Endodermal cell (in vitro differentiated cells): ENCODE results near the gene TMEM238L. TPM values are rescaled to one million over a fixed set of nuclear protein-coding genes. Genes with fewer than 3 reads are reported as not detected.

Experiments
- DNase-seq: peaks from one replicate; pipeline ENCODE4 v3.0.0-alpha.2; 2017
- H3K27ac ChIP-seq: 2 replicates; pipeline ENCODE4 v1.5.1; 2013; ENCODE audit warnings: mild to moderate bottlenecking, low read depth, low read length, moderate library complexity
- H3K27me3 ChIP-seq: 2 replicates; pipeline ENCODE4 v1.6.1; 2013; ENCODE audit warnings: mild to moderate bottlenecking, low read length, moderate library complexity; ENCODE audit not compliant: insufficient read depth, control insufficient read depth, poor library complexity, severe bottlenecking
- H3K36me3 ChIP-seq: 2 replicates; pipeline ENCODE4 v1.7.0; 2013; ENCODE audit warnings: mild to moderate bottlenecking, low read length, moderate library complexity; ENCODE audit not compliant: control insufficient read depth, insufficient read depth
- H3K4me1 ChIP-seq: one replicate; pipeline ENCODE4 v1.7.0; 2013; ENCODE audit warnings: low read length; ENCODE audit not compliant: control insufficient read depth, insufficient read depth
- H3K4me3 ChIP-seq: 2 replicates; pipeline ENCODE4 v1.5.1; 2013; ENCODE audit warnings: mild to moderate bottlenecking, low read length, moderate library complexity
- H3K9ac ChIP-seq: 2 replicates; pipeline ENCODE4 v1.6.1; 2013; ENCODE audit warnings: mild to moderate bottlenecking, low read length, moderate library complexity; ENCODE audit not compliant: poor library complexity, severe bottlenecking; ENCODE audit errors: extremely low read depth
- H3K9me3 ChIP-seq: 2 replicates; pipeline ENCODE4 v1.6.1; 2013; ENCODE audit warnings: mild to moderate bottlenecking, low read length, moderate library complexity; ENCODE audit not compliant: control insufficient read depth
- H3K27ac Mint-ChIP-seq: 2 replicates; pipeline ENCODE4 v1.8.0; 2020; ENCODE audit warnings: mixed read lengths
- H3K27me3 Mint-ChIP-seq: 2 replicates; pipeline ENCODE4 v1.8.0; 2021; ENCODE audit warnings: mild to moderate bottlenecking, mixed read lengths; ENCODE audit not compliant: insufficient read depth
- H3K36me3 Mint-ChIP-seq: 2 replicates; pipeline ENCODE4 v1.8.0; 2020; ENCODE audit warnings: low read depth, mixed read lengths
- H3K4me1 Mint-ChIP-seq: 2 replicates; pipeline ENCODE4 v1.8.0; 2020; ENCODE audit warnings: mixed read lengths
- H3K4me3 Mint-ChIP-seq: 2 replicates; pipeline ENCODE4 v1.8.0; 2020; ENCODE audit warnings: mild to moderate bottlenecking, moderate library complexity, mixed read lengths
- H3K9me3 Mint-ChIP-seq: 2 replicates; pipeline ENCODE4 v1.8.0; 2020; ENCODE audit warnings: mild to moderate bottlenecking, mixed read lengths
- CTCF ChIP-seq: fragments of 200-600 bp; sonication (generic); conservative IDR thresholded peaks from 2 replicates; pipeline ENCODE4 v1.5.0; 2021; ENCODE audit warnings: antibody characterized with exemption, mild to moderate bottlenecking
- WGBS, 2 experiments: methylation state at CpG; one replicate each; pipeline versions ENCODE4 v1.1.5 to v1.1.7; 2013; ENCODE audit warnings: missing lambda C conversion rate in 2 of 2, mixed read lengths in 1 of 2; ENCODE audit not compliant: insufficient coverage in 1 of 2, insufficient read length in 1 of 2; 5-methylcytosine and 5-hydroxymethylcytosine counted together
- total RNA-seq, 2 donors: library from RNA; stranded (reverse); fragmentation: NEBNext Ultra II Directional in 1 of 2; extraction: Animal tissue kit (Norgen Biotek cat#: 25700) in 1 of 2; gene quantifications; 2 replicates in 1 of 2; 3 replicates in 1 of 2; pipeline ENCODE4 v1.2.1, GENCODE V29; 2021

The TMEM238L gene
- total RNA-seq, 2 donors from 2014 or later: not detected

- no peak for DNase-seq
- no peak overlapping the region for H3K4me3 Mint-ChIP-seq
- no peak for TF ChIP-seq CTCF
Observed at GRCh38 chr17:10750210-10750609, 53.7 kb downstream of the TMEM238L start.

GRCh38 chr17:10748531-10749181 lies 55.2 kb downstream of the TMEM238L start:
- peaks cover 3% of the 10 kb centered on the region for H3K4me1 Mint-ChIP-seq
- Histone ChIP-seq H3K27me3 (no peaks in the 10 kb centered on the region), H3K36me3 (no peaks in the 10 kb centered on the region), H3K9ac (no peak overlapping the region), H3K27ac (no peak overlapping the region), H3K9me3 (no peaks in the 10 kb centered on the region), H3K4me3 (no peak overlapping the region), H3K4me1 (no peaks in the 10 kb centered on the region)
- H3K27ac Mint-ChIP-seq: no peak overlapping the region
- WGBS, 2 experiments: 72 to 74% methylated on average over 9 of the region's 9 CpGs
- no peak overlapping the region for H3K4me3 Mint-ChIP-seq
- H3K27me3 Mint-ChIP-seq: peaks cover 5% of the 10 kb centered on the region
- no peak for DNase-seq
- no peaks in the 10 kb centered on the region for H3K9me3 Mint-ChIP-seq
- no peak for TF ChIP-seq CTCF
- H3K36me3 Mint-ChIP-seq: no peaks in the 10 kb centered on the region

More at GRCh38 chr17:10750210-10750609, 53.7 kb downstream of the TMEM238L start:
- Mint-ChIP-seq H3K36me3 (no peaks in the 10 kb centered on the region), H3K27ac (no peak overlapping the region), H3K27me3 (peaks cover 5% of the 10 kb centered on the region), H3K9me3 (no peaks in the 10 kb centered on the region), H3K4me1 (peaks cover 7% of the 10 kb centered on the region)
- Histone ChIP-seq H3K4me3 (no peak overlapping the region), H3K9me3 (no peaks in the 10 kb centered on the region), H3K4me1 (no peaks in the 10 kb centered on the region), H3K36me3 (no peaks in the 10 kb centered on the region), H3K27me3 (no peaks in the 10 kb centered on the region), H3K9ac (no peak overlapping the region), H3K27ac (no peak overlapping the region)
- WGBS, 2 experiments: 95% methylated on average over 2 to 4 of the region's 4 CpGs

GRCh38 chr17:10745231-10745630 lies 58.7 kb downstream of the TMEM238L start:
- Mint-ChIP-seq H3K36me3 (no peaks in the 10 kb centered on the region), H3K27me3 (peaks cover 5% of the 10 kb centered on the region), H3K4me3 (no peak overlapping the region), H3K27ac (no peak overlapping the region), H3K4me1 (peaks cover 3% of the 10 kb centered on the region), H3K9me3 (no peaks in the 10 kb centered on the region)
- no peaks in the 10 kb centered on the region for H3K4me1 ChIP-seq
- no peak for TF ChIP-seq CTCF
- no peak for DNase-seq
- H3K27ac ChIP-seq: no peak overlapping the region
- H3K27me3 ChIP-seq: no peaks in the 10 kb centered on the region
- no peaks in the 10 kb centered on the region for H3K9me3 ChIP-seq
- no peak overlapping the region for H3K9ac ChIP-seq
- 84 to 86% methylated on average over 2 to 5 of the region's 6 CpGs for WGBS, 2 experiments
- H3K4me3 ChIP-seq: no peak overlapping the region
- H3K36me3 ChIP-seq: no peaks in the 10 kb centered on the region

Other genes starting within 250 kb of the TMEM238L start
- gene MYH3, start 146.8 kb downstream of the TMEM238L start, total RNA-seq: 1 to 10 TPM; 1.7 to 2.0 TPM
- gene SCO1, start 106.6 kb downstream of the TMEM238L start, total RNA-seq: 10 to 100 TPM; 43.3 to 43.9 TPM
- gene ADPRM, start 106.5 kb downstream of the TMEM238L start, total RNA-seq: 1 to 10 TPM; 6.8 to 8.9 TPM
- 10 to 100 TPM in 1 of 2 donors, 1 to 10 TPM in 1; 1.4 to 10.9 TPM for gene TMEM220, start 74.1 kb downstream of the TMEM238L start, total RNA-seq
- not detected for gene PIRT, start 34.0 kb upstream of the TMEM238L start, total RNA-seq